DMS 273 treated with DMSO at 0.1 percent for 48 hours (cell line): ENCODE results near the gene ADAMTS6.
A peak's percentile ranks its signal among the peaks of the same experiment; 100 is the strongest.
"Not testable (repeated sequence)": the region's sequence is repeated elsewhere in the genome, so short reads cannot be mapped to it uniquely, and the experiment has no call there.

Experiments used
- DNase-seq: peaks from one replicate; lab custom pipeline; 2025; lab: John Stamatoyannopoulos, UW

Gene ADAMTS6

GRCh38 chr5:65366655-65367054 is 115.1 kb downstream of the ADAMTS6 start:
- no peak for DNase-seq

DNA sequence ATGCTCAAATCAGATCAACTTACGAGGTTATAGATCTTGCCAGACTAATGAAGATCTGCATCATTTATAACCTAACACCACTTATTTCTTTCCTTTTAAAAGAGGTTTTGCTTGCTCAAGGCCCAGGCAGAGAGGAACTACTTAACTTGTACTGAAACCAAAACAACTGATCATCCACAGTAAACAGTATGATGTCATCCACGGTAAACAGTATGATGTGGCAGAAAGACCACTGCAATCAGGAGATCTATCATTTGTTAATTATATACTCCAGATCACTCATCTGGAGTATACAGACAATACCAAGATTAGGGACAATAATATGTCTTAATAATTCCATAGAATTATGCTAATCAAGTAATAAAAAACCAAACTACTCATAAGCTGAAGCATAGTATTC is 116.8 kb downstream of the ADAMTS6 start:
- no peak for DNase-seq

DNA sequence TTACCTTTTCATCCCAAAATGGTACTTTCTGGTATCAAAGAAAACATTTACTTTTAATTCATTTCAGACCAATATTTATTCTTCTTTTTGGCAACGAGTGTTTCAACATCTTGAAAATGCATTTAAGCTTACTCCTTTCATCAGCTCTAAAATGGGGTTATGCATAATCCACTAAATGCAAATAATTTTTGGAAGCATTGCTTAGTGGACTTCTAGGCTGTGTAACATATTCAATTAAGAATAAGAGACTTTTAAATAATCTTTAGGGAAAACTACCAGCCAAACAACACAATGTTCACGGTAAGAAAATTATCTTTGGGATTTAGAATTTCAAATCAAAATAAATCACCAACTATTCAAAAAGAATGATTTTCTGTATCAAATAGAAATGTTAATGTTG is 118.2 kb downstream of the ADAMTS6 start:
- no peak for DNase-seq

DNA sequence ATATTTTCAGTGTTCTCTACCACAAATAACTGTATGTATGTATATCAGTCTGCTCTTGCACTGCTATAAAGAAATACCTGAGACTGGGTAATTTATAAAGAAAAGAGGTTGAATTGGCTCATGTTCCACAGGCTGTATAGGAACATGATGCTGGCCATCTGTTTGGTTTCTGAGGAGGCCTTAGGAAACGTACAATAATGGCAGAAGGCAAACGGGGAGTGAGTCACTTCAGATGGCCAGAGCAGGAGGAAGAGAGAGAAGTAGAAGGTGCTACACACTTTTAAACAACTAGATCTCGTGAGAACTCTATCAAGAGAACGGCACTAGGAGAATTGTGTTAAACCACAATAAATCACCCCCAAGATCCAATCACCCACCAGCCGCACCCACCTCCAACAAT is 121.7 kb downstream of the ADAMTS6 start:
- DNase-seq: peak; percentile 70

- no peak for DNase-seq
Observed at GRCh38 chr5:65359569-65359968, 122.2 kb downstream of the ADAMTS6 start.

DNA sequence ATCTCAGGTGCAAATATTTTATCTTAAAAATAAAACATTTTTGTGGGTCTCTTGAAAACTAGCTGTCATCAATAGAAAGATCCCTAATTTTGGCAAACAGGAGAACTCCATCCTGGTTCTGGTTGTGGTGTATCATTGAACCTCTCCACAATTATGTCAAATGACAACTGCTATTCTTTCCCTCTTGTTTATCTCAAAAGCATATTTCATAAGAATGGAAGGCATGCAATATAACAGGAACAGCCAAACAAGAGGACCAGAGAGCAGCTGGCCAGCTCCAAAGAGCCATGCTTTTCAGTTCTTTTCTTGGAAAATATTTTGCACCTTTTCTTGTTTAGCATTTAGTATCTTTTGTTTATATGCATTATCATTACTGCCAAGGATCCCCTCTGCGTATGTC is 125.4 kb downstream of the ADAMTS6 start:
- no peak for DNase-seq

- DNase-seq: no peak
Observed at GRCh38 chr5:65355301-65355700, 126.4 kb downstream of the ADAMTS6 start.

GRCh38 chr5:65341835-65342234 is 139.9 kb downstream of the ADAMTS6 start:
- no peak for DNase-seq

DNA sequence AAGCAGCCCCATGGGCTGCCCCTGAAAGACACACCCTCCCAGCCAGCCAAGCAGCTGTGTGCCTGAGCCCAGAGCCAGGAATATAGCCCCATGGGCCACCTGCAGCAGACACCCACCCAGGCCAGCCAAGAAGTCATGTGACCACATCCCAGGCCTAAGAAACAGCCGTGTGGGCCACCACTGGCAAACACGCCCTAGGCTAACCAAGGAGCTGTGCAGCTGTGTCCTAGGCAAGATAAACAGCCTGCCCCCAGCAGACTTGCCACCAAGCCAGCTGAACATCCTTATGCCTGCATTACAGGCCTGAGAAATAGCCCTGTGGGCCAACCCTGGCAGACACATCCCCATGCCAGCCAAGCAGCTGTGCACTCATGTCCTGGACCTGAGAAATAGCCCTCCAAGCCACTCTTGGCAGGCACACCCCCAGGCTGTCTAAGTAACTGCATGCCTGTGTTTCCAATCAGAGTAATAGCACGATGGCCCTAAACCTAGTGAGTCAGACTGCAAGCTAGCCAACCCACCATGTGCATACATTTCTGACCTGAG is 143.0 kb downstream of the ADAMTS6 start:
- no peak for DNase-seq

DNA sequence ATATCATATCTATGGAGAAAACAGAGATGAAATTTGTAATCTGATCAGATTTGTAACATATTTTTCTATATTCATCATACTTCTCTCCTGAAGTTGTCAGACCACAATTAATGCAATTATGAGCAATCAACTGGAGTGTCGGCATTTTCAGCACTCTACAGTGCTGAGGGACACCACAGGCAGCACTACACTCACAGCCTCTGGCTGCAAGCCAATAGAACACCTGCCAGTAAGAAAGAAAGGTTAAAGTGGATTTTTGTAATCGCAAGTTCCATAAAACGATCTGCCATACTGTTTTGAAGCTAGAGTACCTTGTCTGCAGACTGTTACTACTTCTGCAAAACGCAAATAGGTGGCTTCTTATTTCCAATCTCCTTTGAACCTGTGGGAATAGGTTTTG is 147.6 kb downstream of the ADAMTS6 start:
- no peak for DNase-seq

DNA sequence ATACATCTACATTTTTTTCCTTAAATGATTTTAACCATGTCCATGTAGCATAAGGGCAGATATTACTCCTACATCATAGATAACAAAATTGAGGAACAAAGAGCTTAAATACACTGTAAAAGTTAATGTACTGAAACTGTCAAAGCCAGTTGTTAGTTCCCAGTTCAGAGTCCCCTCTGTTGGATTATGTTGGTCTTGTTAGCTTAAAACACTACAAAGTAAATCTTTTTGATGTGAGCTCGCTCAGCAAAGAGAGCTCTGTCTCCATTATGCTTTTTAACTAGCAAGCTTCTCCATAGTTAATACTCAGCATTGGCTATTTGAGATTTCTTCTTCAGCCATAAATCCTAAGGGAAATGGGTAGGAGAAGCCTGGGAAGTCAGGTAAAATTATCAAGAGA is 149.1 kb downstream of the ADAMTS6 start:
- no peak for DNase-seq

GRCh38 chr5:65329266-65329665 is 152.5 kb downstream of the ADAMTS6 start:
- DNase-seq: no peak

GRCh38 chr5:65327582-65327981 is 154.1 kb downstream of the ADAMTS6 start:
- DNase-seq: no peak

DNA sequence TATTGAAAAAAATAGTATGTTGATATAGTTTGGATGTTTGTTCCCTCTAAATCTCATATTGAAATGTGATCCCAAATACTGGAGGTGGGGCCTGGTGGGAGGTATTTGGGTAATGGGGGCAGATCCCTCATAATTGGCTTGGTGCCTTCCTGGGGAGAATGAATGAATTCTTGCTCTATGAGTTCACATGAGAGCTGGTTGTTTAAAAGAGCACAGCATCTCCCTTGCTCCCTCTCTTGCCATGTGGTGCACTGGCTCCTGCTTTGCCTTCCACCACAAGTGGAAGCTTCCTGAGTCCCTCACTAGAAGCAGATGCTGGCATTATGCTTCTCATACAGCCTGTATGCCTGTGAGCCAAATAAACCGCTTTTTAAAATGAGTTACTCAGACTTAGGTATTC is 154.8 kb downstream of the ADAMTS6 start:
- DNase-seq: no peak

- no peak for DNase-seq
Observed at GRCh38 chr5:65324226-65324625, 157.5 kb downstream of the ADAMTS6 start.

DNA sequence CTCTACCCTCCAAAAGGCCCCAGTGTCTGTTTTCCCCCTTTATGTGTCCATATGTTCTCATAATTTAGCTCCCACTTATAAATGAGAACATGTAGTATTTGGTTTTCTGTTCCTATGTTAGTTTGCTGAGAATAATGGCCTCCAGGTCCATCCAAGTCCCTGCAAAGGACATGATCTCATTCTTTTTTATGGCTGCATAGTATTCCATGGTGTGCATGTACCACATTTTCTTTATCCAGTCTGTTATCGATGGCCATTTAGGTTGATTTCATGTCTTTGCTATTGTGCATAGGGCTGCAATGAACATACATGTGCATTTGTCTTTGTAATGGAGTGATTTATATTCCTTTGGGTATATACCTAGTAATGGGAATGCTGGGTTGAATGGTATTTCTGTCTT is 161.0 kb downstream of the ADAMTS6 start:
- DNase-seq: not testable (repeated sequence)

- DNase-seq: no peak
Observed at GRCh38 chr5:65320250-65320649, 161.5 kb downstream of the ADAMTS6 start.

DNA sequence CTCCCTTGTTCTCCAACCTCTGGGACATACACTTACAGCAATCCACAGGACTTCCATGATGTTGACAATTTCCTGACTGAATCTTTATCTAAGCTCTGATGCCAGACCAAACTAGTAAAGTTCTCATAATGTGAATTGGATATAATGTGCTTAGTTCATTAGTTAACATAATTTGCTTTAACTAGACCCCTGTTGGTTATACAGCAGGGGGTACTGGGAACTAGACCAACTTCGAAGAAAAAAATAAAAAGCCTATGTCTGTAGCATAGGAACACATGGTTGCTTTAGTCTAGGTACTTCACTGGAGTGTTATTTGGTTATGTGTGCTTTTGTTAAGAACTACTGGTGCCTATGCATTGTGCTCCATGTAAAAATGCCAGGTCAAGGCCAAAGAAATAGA is 173.8 kb downstream of the ADAMTS6 start:
- no peak for DNase-seq

GRCh38 chr5:65307088-65307487 is 174.6 kb downstream of the ADAMTS6 start:
- no peak for DNase-seq

DNA sequence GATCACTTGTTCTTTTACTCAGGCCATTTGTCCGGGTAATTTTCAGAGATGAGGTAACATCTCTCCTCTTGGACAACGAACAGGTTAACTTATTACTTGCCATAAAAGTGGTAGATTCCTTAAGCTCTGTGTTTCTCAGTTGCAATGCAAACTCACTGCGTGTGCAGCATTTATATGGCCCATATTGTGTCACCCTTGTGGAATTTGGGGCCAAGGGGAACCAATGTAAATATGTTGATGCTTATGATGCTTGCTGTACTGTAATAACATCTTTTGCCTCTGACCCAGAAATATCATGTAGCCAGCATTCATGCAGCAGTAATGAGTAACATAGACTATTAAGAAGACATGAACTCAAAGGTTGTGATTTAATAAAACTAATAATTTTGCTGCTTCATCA is 175.8 kb downstream of the ADAMTS6 start:
- no peak for DNase-seq

DNA sequence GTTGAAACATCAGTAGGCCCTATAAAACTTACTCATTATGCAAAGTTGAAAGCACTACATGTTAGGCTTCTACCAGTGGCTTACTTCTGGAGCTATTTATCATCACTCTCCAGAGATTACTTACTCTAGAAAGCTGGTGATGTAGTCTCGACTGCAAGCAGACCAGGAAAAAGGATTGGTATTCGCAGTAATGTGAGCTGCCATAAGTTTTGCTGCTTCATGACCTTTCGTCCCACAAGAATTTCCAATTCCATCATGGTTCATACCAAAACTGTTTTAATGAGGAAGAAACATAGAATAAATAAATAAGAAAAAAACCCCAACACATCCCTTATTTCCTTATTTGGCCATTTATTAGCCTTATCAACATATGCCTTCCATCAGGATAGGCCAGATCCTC is 181.9 kb downstream of the ADAMTS6 start:
- DNase-seq: no peak

- DNase-seq: no peak
Observed at GRCh38 chr5:65296067-65296466, 185.7 kb downstream of the ADAMTS6 start.

- DNase-seq: no peak
Observed at GRCh38 chr5:65292196-65292595, 189.5 kb downstream of the ADAMTS6 start.

DNA sequence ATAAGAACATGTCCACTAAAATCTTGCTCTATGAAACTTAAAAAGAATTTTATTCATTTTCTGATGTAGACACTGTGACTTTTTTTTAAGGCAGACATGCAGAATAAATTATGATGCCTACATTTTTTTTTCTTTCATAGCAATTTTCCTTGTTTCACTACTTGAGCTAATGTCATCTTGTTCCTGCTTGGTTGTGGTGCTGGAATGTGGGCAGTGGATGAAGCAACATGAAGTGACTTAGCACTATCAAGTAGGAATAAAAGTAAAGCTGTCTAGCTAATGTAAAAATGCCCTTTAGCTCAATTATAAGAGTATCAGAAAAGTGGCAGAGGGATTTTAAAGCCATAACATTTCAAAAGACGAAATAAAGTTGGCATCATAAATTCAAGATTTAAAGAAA is 191.0 kb downstream of the ADAMTS6 start:
- DNase-seq: no peak

- DNase-seq: no peak
Observed at GRCh38 chr5:65288657-65289056, 193.1 kb downstream of the ADAMTS6 start.
